Measurements from ENCODE around the gene F13A1.

F13A1 gene

GRCh38 chr6:6251555-6252280 is 68.7 kb downstream of the F13A1 start:
- TF ChIP-seq CTCF (IDR thresholded peaks at IDR 0.05; ENCODE audit: insufficient read depth, low read depth, low read length, missing control alignments), result no peak
- no peak for DNase-seq (ENCODE audit: low read depth)
- no peak overlapping the region for H3K4me3 ChIP-seq (ENCODE audit: low read length)

GRCh38 chr6:6248651-6249050 is 71.8 kb downstream of the F13A1 start:
- no peak for TF ChIP-seq CTCF (IDR thresholded peaks at IDR 0.05; ENCODE audit: insufficient read depth, low read depth, low read length, missing control alignments)
- no peak overlapping the region for H3K4me3 ChIP-seq (ENCODE audit: low read length)
- no peak for DNase-seq (ENCODE audit: low read depth)

- H3K4me3 ChIP-seq (ENCODE audit: low read length), result no peak overlapping the region
- no peak for TF ChIP-seq CTCF (IDR thresholded peaks at IDR 0.05; ENCODE audit: insufficient read depth, low read depth, low read length, missing control alignments)
- no peak for DNase-seq (ENCODE audit: low read depth)
Observed at GRCh38 chr6:6246544-6246943, 73.9 kb downstream of the F13A1 start.

- DNase-seq (ENCODE audit: low read depth), result no peak
- no peak for TF ChIP-seq CTCF (IDR thresholded peaks at IDR 0.05; ENCODE audit: insufficient read depth, low read depth, low read length, missing control alignments)
- no peak overlapping the region for H3K4me3 ChIP-seq (ENCODE audit: low read length)
Observed at GRCh38 chr6:6244624-6245023, 75.8 kb downstream of the F13A1 start.

GRCh38 chr6:6243846-6244245 is 76.6 kb downstream of the F13A1 start:
- no peak overlapping the region for H3K4me3 ChIP-seq (ENCODE audit: low read length)
- DNase-seq (ENCODE audit: low read depth), result no peak
- TF ChIP-seq CTCF (IDR thresholded peaks at IDR 0.05; ENCODE audit: insufficient read depth, low read depth, low read length, missing control alignments), result no peak

- DNase-seq (ENCODE audit: low read depth), result no peak
- H3K4me3 ChIP-seq (ENCODE audit: low read length), result no peak overlapping the region
- no peak for TF ChIP-seq CTCF (IDR thresholded peaks at IDR 0.05; ENCODE audit: insufficient read depth, low read depth, low read length, missing control alignments)
Observed at GRCh38 chr6:6239598-6240581, 80.6 kb downstream of the F13A1 start.

All from epithelial cell of esophagus (primary cell).